SU-DHL-6 (cell line): Measurements from ENCODE around the gene ABHD16B.

Experiments used
- EZH2phosphoT487 ChIP-seq: fragments of 200-600 bp; sonication (generic), shearing (Covaris generic); conservative IDR thresholded peaks from 2 replicates; pipeline ENCODE4 v1.6.1; 2018; ENCODE audit warnings: mild to moderate bottlenecking, antibody characterized with exemption, low read length, moderate library complexity, mixed read lengths
- TF ChIP-seq, protein P1 (sequence below): fragments of 200-600 bp; sonication (generic); IDR thresholded peaks from one replicate; pipeline ENCODE4 v1.5.1; 2017; ENCODE audit warnings: antibody characterized with exemption, mild to moderate bottlenecking, low read length, moderate library complexity; ENCODE audit not compliant: insufficient read depth, poor library complexity, severe bottlenecking

DNA sequence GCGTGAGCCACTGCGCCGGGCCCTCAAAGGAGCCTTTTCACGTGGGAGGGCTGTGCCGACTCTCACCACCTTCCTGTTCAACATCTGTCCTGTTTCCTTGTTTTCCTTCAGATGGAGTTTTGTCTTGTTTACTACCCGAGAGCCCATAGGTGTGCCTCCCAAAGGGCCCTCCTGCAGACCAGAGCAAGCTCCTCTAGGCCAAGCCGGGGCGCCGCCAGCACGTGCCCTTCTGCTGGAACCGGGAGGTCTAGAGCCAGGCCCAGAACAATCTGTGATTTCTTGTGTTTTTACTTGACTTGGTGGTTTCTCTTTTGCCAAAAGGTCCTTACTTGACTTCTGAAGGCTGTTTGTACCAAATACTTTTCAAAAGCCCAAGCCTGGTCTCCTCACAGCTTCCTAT is 25.6 kb downstream of the ABHD16B start:
- TF ChIP-seq, protein P1, sequence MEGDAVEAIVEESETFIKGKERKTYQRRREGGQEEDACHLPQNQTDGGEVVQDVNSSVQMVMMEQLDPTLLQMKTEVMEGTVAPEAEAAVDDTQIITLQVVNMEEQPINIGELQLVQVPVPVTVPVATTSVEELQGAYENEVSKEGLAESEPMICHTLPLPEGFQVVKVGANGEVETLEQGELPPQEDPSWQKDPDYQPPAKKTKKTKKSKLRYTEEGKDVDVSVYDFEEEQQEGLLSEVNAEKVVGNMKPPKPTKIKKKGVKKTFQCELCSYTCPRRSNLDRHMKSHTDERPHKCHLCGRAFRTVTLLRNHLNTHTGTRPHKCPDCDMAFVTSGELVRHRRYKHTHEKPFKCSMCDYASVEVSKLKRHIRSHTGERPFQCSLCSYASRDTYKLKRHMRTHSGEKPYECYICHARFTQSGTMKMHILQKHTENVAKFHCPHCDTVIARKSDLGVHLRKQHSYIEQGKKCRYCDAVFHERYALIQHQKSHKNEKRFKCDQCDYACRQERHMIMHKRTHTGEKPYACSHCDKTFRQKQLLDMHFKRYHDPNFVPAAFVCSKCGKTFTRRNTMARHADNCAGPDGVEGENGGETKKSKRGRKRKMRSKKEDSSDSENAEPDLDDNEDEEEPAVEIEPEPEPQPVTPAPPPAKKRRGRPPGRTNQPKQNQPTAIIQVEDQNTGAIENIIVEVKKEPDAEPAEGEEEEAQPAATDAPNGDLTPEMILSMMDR, result no peak
- no peak for TF ChIP-seq EZH2phosphoT487
